ENCODE results near the gene MYL11. TPM values are rescaled to one million over a fixed set of nuclear protein-coding genes. Genes with fewer than 3 reads are reported as not detected.

Gene MYL11
- polyA plus RNA-seq, 2 of the 4 experiments (the other 2 are of a cell fraction), result 0.46 TPM; not detected in 1

GRCh38 chr16:30413112-30413806 lies 38.7 kb downstream of the MYL11 start:
- ChIA-PET CTCF (interaction anchor here (0.6 to 7.5 kb wide), 4 partner anchors 16 to 270 kb away, joined by 3 to 149 read pairs (median 4); partner anchors contain the start of gene ZNF48), POLR2A (no interaction called here)
- ATAC-seq (no peak), FAIRE-seq (no peak), DNase-seq (ENCODE audit: low read depth in 1 of 2, low spot score in 1 of 2) (no peak)
- TF ChIP-seq ELK1 (IDR thresholded peaks at IDR 0.05; ENCODE audit: low read depth, low read length), result no peak
- no peak for TF ChIP-seq GATA3 (IDR thresholded peaks at IDR 0.05; ENCODE audit: borderline replicate concordance)
- TF ChIP-seq HOXB13 (CRISPR knock-in tag; IDR thresholded peaks at IDR 0.05; ENCODE audit: low read depth), result no peak
- no peak for TF ChIP-seq HMGXB4 (CRISPR knock-in tag; IDR thresholded peaks at IDR 0.05; ENCODE audit: borderline replicate concordance)
- no peak for TF ChIP-seq RFX5 (IDR thresholded peaks at IDR 0.05)
- no peak for TF ChIP-seq POLR2A (IDR thresholded peaks at IDR 0.05; ENCODE audit: low read length)
- no peak for TF ChIP-seq KDM1A (IDR thresholded peaks at IDR 0.05; ENCODE audit: low read depth)
- TF ChIP-seq FOXS1 (CRISPR knock-in tag; IDR thresholded peaks at IDR 0.05), result no peak
- TF ChIP-seq RARB (CRISPR knock-in tag; IDR thresholded peaks at IDR 0.05), result no peak
- no peak for TF ChIP-seq EP300 (IDR thresholded peaks at IDR 0.05)
- no peak for TF ChIP-seq CBX8 (IDR thresholded peaks at IDR 0.05)
- no peak for TF ChIP-seq SREBF2 (IDR thresholded peaks at IDR 0.05)
- TF ChIP-seq MAFK (IDR thresholded peaks at IDR 0.05; ENCODE audit: partially characterized antibody), result no peak
- no peak for TF ChIP-seq FOSB (CRISPR knock-in tag; IDR thresholded peaks at IDR 0.05)
- no peak for TF ChIP-seq PHF8 (IDR thresholded peaks at IDR 0.05; ENCODE audit: borderline replicate concordance, low read depth)
- TF ChIP-seq CHD4 (IDR thresholded peaks at IDR 0.05; ENCODE audit: borderline replicate concordance), result no peak
- TF ChIP-seq CEBPB (IDR thresholded peaks at IDR 0.05), result no peak
- 87% methylated on average over 6 of the region's 6 CpGs for WGBS (ENCODE audit: missing lambda C conversion rate)
- peaks cover 27% of the 10 kb centered on the region for H3K4me1 ChIP-seq
- H3K27ac ChIP-seq, result no peak overlapping the region
- H3K4me2 ChIP-seq, result no peak overlapping the region; the same call in 2 of the 3 replicates
- no peak overlapping the region for H3K4me3 ChIP-seq
- H3K9me3 ChIP-seq, result no peaks in the 10 kb centered on the region

- ATAC-seq (no peak), FAIRE-seq (no peak), DNase-seq (ENCODE audit: low read depth in 1 of 2, low spot score in 1 of 2) (no peak)
- Histone ChIP-seq H3K4me1 (peaks cover 26% of the 10 kb centered on the region), H3K9me3 (no peaks in the 10 kb centered on the region), H3K4me3 (no peak overlapping the region), H3K27ac (no peak overlapping the region), H3K4me2 (no peak overlapping the region)
- ChIA-PET POLR2A (no interaction called here), CTCF (interaction anchor here (0.6 to 1.4 kb wide), 5 partner anchors 12 to 332 kb away, joined by 3 to 5 read pairs (median 4); no protein-coding TSS in a partner anchor)
- 89% methylated on average over 5 of the region's 5 CpGs for WGBS (ENCODE audit: missing lambda C conversion rate)
- TF ChIP-seq CTCF (IDR thresholded peaks at IDR 0.05) (no peak), NR3C1 (IDR thresholded peaks at IDR 0.05) (no peak), REST (IDR thresholded peaks at IDR 0.05) (no peak), HMGXB4 (CRISPR knock-in tag; IDR thresholded peaks at IDR 0.05; ENCODE audit: borderline replicate concordance) (no peak), NFE2L2 (conservative IDR thresholded peaks at IDR 0.05; ENCODE audit: low read length) (no peak), ELK1 (IDR thresholded peaks at IDR 0.05; ENCODE audit: low read depth, low read length) (no peak), ZSCAN20 (CRISPR knock-in tag; IDR thresholded peaks at IDR 0.05) (no peak)
- TF ChIP-seq, protein P1, sequence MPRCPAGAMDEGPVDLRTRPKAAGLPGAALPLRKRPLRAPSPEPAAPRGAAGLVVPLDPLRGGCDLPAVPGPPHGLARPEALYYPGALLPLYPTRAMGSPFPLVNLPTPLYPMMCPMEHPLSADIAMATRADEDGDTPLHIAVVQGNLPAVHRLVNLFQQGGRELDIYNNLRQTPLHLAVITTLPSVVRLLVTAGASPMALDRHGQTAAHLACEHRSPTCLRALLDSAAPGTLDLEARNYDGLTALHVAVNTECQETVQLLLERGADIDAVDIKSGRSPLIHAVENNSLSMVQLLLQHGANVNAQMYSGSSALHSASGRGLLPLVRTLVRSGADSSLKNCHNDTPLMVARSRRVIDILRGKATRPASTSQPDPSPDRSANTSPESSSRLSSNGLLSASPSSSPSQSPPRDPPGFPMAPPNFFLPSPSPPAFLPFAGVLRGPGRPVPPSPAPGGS (IDR thresholded peaks at IDR 0.05), result no peak
These were observed 39.6 kb downstream of the MYL11 start for GRCh38 chr16:30414159-30414558.
